ENCODE measurements around the gene MTHFSD.

MTHFSD gene

DNA sequence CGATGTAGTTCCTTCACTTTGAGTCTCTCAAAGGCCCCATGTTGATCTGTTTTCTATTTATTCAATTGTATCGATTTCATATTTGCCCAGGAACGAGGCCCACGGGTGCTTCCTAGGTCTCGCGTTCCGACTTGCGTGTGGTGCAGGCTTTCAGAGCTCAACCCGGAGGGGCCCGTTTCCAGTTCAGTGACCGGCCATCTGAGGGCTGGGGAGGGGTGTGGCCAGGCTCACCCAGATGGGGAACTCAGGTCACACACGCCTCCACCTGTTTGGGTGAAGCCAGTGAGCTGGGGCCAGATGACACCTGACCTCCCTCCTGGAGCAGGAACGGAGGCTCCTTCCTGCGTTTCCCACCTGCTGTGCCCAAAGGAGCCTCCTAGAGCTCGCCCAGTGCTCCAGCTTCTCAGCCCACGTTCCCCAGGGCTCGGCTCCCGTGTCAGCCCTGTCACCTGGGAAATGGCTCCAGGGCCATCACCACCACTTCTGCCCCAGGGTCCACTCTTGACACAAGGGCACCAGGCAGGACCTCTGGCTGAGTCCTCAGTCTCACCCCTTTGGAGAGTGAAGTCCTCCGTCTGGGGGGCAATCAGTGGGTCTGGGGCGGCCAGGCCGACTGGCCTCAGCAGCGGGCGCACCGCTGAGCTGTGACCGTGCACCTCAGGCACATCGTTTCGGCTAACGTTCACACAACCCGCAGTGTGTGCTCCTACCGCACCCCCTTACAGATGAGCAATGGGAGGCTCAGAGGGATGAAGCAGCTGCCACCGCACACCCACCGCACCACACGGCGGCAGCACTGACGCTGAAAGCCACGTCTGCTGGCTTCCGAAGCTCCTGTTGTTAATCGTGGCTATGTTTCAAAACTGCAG lies 26.7 kb downstream of the MTHFSD start:
- CTCF ChIA-PET = interaction anchor here (0.7 kb wide), 1 partner anchor 489 kb away, joined by 3 read pairs; no protein-coding TSS in a partner anchor
- no peak for DNase-seq (ENCODE audit: extremely low spot score)
- TF ChIP-seq FOXA1 (IDR thresholded peaks at IDR 0.05) (no peak), NFRKB (IDR thresholded peaks at IDR 0.05) (no peak), SP1 (IDR thresholded peaks at IDR 0.05) (no peak), SUZ12 (IDR thresholded peaks at IDR 0.05) (no peak)
- POLR2A ChIA-PET = no interaction called here

DNA sequence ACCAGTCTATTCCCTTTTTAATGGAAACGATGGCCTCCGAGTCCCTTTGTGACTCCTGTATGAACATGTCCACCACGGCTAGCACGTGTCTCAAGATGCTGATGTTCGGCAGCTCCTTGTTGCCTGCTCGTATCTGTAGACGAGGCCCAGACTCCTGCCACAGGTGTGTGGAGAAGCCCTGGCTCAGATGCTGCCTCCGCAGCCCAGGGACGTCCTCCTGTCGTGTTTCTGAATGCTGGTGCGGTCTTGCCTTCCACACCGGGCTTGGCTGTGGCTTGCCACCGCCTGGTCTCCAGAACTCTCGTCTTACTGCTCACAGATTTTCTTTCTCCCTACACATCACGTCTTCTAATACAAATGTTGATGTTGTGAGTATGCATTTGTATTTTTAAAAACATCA lies 27.7 kb downstream of the MTHFSD start:
- no peak for DNase-seq (ENCODE audit: extremely low spot score)
- ChIA-PET POLR2A (no interaction called here), CTCF (no interaction called here)
- TF ChIP-seq ZNF384 (IDR thresholded peaks at IDR 0.05) (no peak), NFRKB (IDR thresholded peaks at IDR 0.05) (no peak), SP1 (IDR thresholded peaks at IDR 0.05) (no peak), LEF1 (IDR thresholded peaks at IDR 0.05; ENCODE audit: borderline replicate concordance) (no peak), HDGF (IDR thresholded peaks at IDR 0.05; ENCODE audit: borderline replicate concordance) (no peak), ELF4 (IDR thresholded peaks at IDR 0.05) (no peak), CTBP1 (IDR thresholded peaks at IDR 0.05; ENCODE audit: borderline replicate concordance) (no peak), SUZ12 (IDR thresholded peaks at IDR 0.05) (no peak), TARDBP (IDR thresholded peaks at IDR 0.05) (no peak), FOXA1 (IDR thresholded peaks at IDR 0.05) (no peak), FOXK2 (IDR thresholded peaks at IDR 0.05) (no peak), BHLHE40 (IDR thresholded peaks at IDR 0.05; ENCODE audit: borderline replicate concordance) (no peak), ARNT (IDR thresholded peaks at IDR 0.05) (no peak)
- TF ChIP-seq, protein P1, sequence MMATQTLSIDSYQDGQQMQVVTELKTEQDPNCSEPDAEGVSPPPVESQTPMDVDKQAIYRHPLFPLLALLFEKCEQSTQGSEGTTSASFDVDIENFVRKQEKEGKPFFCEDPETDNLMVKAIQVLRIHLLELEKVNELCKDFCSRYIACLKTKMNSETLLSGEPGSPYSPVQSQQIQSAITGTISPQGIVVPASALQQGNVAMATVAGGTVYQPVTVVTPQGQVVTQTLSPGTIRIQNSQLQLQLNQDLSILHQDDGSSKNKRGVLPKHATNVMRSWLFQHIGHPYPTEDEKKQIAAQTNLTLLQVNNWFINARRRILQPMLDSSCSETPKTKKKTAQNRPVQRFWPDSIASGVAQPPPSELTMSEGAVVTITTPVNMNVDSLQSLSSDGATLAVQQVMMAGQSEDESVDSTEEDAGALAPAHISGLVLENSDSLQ (IDR thresholded peaks at IDR 0.05) = no peak

DNA sequence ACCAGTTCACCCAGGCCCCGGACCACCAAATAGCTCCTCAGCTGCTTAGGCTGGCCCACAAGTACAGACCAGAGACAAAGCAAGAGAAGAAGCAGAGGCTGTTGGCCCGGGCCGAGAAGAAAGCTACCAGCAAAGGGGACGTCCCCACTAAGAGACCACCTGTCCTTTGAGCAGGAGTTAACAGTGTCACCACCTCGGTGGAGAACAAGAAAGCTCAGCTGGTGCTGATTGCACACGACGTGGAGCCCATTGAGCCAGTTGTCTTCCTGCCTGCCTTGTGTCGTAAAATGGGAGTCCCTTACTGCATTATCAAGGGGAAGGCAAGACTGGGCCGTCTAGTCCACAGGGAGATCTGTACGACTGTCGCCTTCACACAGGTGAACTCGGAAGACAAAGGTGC lies 29.3 kb downstream of the MTHFSD start:
- POLR2A ChIA-PET = no interaction called here

DNA sequence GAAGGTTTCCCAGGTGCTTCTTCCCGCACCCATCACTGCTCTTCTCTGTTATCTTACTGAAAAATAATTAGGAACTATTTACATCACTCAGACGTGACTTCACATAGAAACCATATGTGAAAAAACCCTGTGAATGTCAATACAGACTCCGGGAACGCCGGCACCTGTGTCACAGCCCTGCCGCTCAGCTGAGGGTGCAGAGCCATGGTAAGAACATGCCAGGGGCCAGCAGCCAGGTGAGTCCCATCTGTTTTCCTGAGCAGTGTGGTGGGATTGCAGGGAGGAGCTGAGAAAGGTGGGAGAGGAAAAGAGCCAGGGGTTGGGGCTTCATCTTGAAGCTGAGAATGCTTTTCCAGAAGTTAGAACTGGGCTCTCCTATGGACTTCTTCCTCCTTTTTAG lies 31.0 kb downstream of the MTHFSD start:
- no peak for DNase-seq (ENCODE audit: extremely low spot score)
- no peak for TF ChIP-seq BHLHE40 (IDR thresholded peaks at IDR 0.05; ENCODE audit: borderline replicate concordance)
- no peak for TF ChIP-seq FOXA1 (IDR thresholded peaks at IDR 0.05)
- POLR2A ChIA-PET = no interaction called here
- CTCF ChIA-PET = no interaction called here

More for the DNA sequence above, 29.3 kb downstream of the MTHFSD start:
- TF ChIP-seq L3MBTL2 (conservative IDR thresholded peaks at IDR 0.05) = no peak
- DNase-seq (ENCODE audit: extremely low spot score) = no peak
- CTCF ChIA-PET = no interaction called here

DNA sequence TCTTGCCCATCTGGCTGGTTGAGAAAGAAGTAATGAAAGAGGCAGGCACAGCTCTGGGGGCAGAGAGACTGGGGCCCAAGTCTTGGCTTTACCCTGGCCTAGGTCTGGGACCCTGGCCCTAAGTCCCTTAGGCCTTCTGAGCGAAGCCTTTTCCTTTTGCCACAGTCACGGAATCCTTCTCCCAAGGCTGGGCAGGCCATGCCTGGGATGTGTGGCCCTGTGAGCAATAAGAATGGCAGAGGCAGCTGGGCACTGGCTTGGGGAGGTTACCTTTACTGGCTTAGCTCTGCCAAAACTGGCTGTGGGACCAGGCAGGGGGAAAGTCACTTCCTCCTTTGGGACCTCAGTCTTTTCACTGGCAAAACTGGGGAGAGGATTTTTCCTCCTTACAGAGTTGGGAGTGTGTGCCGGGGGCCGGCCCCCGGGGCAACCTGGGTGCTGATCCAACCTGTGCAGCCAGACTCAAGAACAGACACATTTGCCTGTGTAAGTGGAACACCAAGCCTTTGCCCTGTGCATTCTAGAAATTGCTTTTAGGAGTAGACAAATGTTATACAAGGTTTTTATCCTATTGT lies 31.8 kb downstream of the MTHFSD start:
- no peak for TF ChIP-seq ELF4 (IDR thresholded peaks at IDR 0.05)
- TF ChIP-seq BHLHE40 (IDR thresholded peaks at IDR 0.05; ENCODE audit: borderline replicate concordance) = no peak
- TF ChIP-seq ZNF384 (IDR thresholded peaks at IDR 0.05) = no peak
- no peak for TF ChIP-seq HDGF (IDR thresholded peaks at IDR 0.05; ENCODE audit: borderline replicate concordance)
- TF ChIP-seq L3MBTL2 (conservative IDR thresholded peaks at IDR 0.05) = no peak
- no peak for TF ChIP-seq NFRKB (IDR thresholded peaks at IDR 0.05)
- no peak for TF ChIP-seq CTBP1 (IDR thresholded peaks at IDR 0.05; ENCODE audit: borderline replicate concordance)
- TF ChIP-seq FOXA1 (IDR thresholded peaks at IDR 0.05) = no peak
- no peak for TF ChIP-seq SP1 (IDR thresholded peaks at IDR 0.05)
- TF ChIP-seq ARNT (IDR thresholded peaks at IDR 0.05) = no peak
- TF ChIP-seq, protein P1 (IDR thresholded peaks at IDR 0.05) = no peak
- TF ChIP-seq LEF1 (IDR thresholded peaks at IDR 0.05; ENCODE audit: borderline replicate concordance) = no peak
- no peak for TF ChIP-seq SUZ12 (IDR thresholded peaks at IDR 0.05)
- TF ChIP-seq FOXM1 (IDR thresholded peaks at IDR 0.05; ENCODE audit: borderline replicate concordance) = no peak
- TF ChIP-seq TARDBP (IDR thresholded peaks at IDR 0.05) = no peak
- TF ChIP-seq FOXK2 (IDR thresholded peaks at IDR 0.05) = no peak
- DNase-seq (ENCODE audit: extremely low spot score) = no peak
- CTCF ChIA-PET = no interaction called here
- POLR2A ChIA-PET = no interaction called here

DNA sequence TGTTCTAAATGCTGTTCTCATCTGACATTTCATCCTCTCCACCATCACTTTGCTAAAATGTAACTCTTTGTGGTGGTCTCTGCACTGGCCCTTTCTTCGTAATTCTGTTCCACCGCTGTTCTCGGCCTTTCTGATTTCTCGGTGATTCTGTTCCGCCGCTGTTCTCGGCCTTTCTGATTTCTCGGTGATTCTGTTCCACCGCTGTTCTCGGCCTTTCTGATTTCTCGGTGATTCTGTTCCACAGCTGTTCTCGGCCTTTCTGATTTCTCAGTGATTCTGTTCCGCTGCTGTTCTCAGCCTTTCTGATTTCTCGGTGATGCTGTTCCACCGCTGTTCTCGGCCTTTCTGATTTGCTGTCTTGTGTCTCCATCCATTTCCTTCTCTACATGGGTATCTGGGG lies 32.4 kb downstream of the MTHFSD start:
- TF ChIP-seq ELF4 (IDR thresholded peaks at IDR 0.05) (no peak), FOXA1 (IDR thresholded peaks at IDR 0.05) (no peak), ARNT (IDR thresholded peaks at IDR 0.05) (no peak), FOXM1 (IDR thresholded peaks at IDR 0.05; ENCODE audit: borderline replicate concordance) (no peak), LEF1 (IDR thresholded peaks at IDR 0.05; ENCODE audit: borderline replicate concordance) (no peak), CTBP1 (IDR thresholded peaks at IDR 0.05; ENCODE audit: borderline replicate concordance) (no peak), SP1 (IDR thresholded peaks at IDR 0.05) (no peak), L3MBTL2 (conservative IDR thresholded peaks at IDR 0.05) (no peak), HDGF (IDR thresholded peaks at IDR 0.05; ENCODE audit: borderline replicate concordance) (no peak), FOXK2 (IDR thresholded peaks at IDR 0.05) (no peak), NFRKB (IDR thresholded peaks at IDR 0.05) (no peak)
- TF ChIP-seq, protein P1 (IDR thresholded peaks at IDR 0.05) = no peak
- no peak for DNase-seq (ENCODE audit: extremely low spot score)
- ChIA-PET POLR2A (no interaction called here), CTCF (no interaction called here)
